GM21381 (cell line): ENCODE measurements around the gene CLP1.
"Not testable (repeated sequence)": the region's sequence is repeated elsewhere in the genome, so short reads cannot be mapped to it uniquely, and the experiment has no call there.

ENCODE experiments used
- ATAC-seq: cut with Tn5 transposase; IDR thresholded peaks from one replicate; pipeline ENCODE4 v1.9.1; 2021; ENCODE audit warnings: mild to moderate bottlenecking, moderate library complexity; ENCODE audit not compliant: unreplicated experiment

CLP1 gene

GRCh38 chr11:57659669-57660068 is 2.1 kb downstream of the CLP1 start:
- ATAC-seq: no peak

DNA sequence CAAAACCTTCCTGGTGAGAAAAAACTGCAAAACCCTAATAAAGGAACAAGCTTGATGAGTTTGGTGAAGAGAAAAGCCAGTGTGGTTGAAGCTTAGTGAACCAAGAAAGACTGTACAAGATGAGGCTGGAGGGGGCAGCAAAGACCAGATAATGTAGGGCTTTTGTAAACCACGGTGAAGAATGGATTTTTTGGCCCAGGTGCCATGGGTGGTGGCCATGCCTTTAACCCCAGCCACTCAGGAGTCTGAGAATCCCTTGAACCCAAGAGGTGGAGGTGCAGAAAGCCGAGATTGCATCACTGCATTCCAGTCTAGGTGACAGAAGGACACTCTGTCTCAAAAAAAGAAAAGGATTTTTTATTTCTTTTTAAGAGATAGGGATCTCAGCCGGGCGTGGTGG is 5.3 kb downstream of the CLP1 start:
- ATAC-seq: no peak

- ATAC-seq: no peak
Observed at GRCh38 chr11:57663975-57664374, 6.4 kb downstream of the CLP1 start.

DNA sequence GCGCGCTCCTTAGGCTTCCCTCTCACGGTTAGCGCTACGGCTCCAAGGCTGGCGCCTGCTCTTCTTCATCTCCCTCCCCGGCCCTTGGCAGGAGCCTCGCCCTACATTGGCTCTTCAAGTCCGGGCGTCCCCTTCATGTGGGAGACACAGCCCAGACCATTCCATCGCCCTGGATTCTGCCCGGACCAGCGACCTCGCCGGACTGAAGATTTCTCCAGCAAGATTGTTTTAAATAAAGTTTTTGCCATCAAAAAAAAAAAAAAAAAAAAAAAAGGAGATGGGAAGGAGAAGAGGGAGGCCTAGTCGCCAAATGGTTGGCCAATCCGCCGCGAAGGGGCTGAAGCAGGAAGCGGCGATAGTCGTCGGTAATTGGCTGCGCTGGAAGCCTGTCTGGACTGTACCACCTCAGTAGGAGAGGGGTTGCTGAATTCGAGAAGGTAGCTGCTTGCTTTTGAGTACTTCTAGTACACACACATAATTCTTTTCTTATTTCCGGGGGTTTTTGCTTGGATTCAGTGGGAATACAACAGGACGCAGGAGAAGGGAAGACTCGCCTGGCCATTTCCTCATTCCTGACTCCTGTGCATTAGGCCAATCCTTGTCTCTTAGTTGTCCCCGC is 9.7 kb downstream of the CLP1 start:
- ATAC-seq: peak; percentile 67

GRCh38 chr11:57667736-57668433 is 10.3 kb downstream of the CLP1 start, which contains the start of gene ZDHHC5:
TSS of gene ZDHHC5 (plus strand) at chr11:57668114. CDS start at chr11:57673091, 4,977 bp downstream.
- peak; percentile 80 for ATAC-seq

- ATAC-seq: peak; percentile 1
Observed at GRCh38 chr11:57668434-57668782, 10.8 kb downstream of the CLP1 start.

DNA sequence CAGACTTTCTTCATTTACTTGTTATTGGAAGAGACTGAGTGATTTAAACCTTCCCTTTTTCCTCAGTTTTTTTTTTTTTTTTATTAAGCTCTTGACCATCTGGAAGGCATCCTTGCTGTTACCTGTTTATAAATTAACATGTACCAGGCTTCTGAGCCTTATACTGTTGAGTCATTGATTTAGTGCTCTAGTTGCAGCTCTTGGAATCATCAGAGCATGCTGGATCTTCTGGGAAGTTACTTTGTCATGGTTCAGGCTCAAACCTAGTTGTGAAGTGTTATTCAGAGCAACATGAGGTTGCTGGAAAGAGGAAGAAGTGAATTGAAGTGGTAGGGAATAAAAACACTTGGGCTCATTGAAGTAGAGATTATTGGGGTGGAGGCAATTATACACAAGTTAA is 16.7 kb downstream of the CLP1 start:
- no peak for ATAC-seq

- no peak for ATAC-seq
Observed at GRCh38 chr11:57675176-57675941, 17.8 kb downstream of the CLP1 start.

GRCh38 chr11:57679396-57679795 is 21.8 kb downstream of the CLP1 start:
- ATAC-seq: no peak

- peak; percentile 31 for ATAC-seq
Observed at GRCh38 chr11:57680552-57680874, 23.0 kb downstream of the CLP1 start.

DNA sequence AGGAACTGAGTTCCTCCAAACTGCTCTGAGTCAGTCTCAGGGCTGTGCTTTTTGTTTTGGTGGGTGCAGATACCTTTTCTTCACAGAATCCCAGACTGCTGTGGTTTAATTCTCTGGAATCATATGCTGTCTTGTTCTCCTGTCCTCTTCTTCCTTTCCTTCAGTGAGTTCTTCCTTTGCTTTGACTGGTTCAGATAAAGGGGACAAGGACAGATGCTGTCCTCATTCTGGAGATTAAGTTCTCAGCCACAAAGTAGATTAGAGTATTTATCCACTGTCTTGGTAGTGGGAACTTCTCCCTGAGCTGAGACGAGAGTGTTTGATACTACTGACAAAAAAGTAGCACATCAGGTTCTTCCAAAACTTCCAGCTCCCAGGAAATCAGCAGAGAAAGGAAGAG is 23.6 kb downstream of the CLP1 start:
- ATAC-seq: no peak

GRCh38 chr11:57690474-57690873 is 32.9 kb downstream of the CLP1 start:
- ATAC-seq: not testable (repeated sequence)

- ATAC-seq: no peak
Observed at GRCh38 chr11:57698843-57699365, 41.3 kb downstream of the CLP1 start.

- ATAC-seq: no peak
Observed at GRCh38 chr11:57699813-57700212, 42.3 kb downstream of the CLP1 start.

- ATAC-seq: no peak
Observed at GRCh38 chr11:57700425-57700824, 42.9 kb downstream of the CLP1 start.

- ATAC-seq: no peak
Observed at GRCh38 chr11:57703341-57703740, 45.8 kb downstream of the CLP1 start.

GRCh38 chr11:57704932-57705331 is 47.4 kb downstream of the CLP1 start:
- no peak for ATAC-seq

DNA sequence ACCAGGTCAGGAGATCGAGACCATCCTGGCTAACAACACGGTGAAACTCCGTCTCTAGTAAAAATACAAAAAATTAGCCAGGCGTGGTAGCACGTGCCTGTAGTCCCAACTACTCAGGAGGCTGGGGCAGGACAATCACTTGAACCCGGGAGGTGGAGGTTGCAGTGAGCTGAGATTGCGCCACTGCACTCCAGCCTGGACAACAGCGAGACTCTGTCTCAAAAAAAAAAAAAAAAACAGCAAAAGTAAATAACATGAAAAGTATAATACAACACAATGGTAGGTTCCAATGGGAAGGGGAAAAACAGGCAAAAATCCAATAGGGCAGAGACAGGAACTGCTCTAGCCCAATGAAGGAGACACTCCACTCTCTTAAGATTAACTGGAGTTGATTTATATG is 47.9 kb downstream of the CLP1 start:
- ATAC-seq: not testable (repeated sequence)

DNA sequence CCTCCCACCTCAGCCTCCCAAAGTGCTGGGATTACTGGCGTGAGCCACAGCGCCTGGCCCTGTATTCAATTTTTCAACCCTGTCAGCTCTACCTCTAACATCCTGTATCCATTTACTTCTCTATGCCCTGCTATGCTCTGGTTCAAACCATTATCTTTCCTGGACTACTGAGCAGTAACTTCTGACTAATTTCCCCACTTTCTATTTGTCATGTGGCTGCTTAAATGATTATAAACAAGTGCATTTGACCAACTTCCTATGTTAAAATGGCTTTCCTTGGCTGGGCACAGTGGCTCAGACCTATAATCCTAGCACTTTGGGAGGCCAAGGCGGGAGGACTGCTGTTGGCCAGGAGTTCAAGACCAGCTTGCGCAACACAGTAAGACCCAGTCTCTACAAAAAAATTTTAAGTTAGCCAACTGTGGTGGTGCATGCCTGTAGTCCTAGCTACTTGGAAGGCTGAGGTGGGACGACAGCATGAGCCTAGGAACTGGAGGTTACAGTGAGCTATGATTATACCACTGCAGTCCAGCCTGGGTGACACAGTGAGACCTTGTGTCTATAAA is 52.3 kb downstream of the CLP1 start:
- ATAC-seq: no peak
